SKM-1 treated with dmso at 0.1 percent for 144 hours (cell line): ENCODE results near the gene ADGRA1.
"Not testable (repeated sequence)": the region's sequence is repeated elsewhere in the genome, so short reads cannot be mapped to it uniquely, and the experiment has no call there.

Experiments
- DNase-seq: peaks from one replicate; lab custom pipeline; 2025; ENCODE audit not compliant: unreplicated experiment; lab: John Stamatoyannopoulos, UW

The ADGRA1 gene, protein sequence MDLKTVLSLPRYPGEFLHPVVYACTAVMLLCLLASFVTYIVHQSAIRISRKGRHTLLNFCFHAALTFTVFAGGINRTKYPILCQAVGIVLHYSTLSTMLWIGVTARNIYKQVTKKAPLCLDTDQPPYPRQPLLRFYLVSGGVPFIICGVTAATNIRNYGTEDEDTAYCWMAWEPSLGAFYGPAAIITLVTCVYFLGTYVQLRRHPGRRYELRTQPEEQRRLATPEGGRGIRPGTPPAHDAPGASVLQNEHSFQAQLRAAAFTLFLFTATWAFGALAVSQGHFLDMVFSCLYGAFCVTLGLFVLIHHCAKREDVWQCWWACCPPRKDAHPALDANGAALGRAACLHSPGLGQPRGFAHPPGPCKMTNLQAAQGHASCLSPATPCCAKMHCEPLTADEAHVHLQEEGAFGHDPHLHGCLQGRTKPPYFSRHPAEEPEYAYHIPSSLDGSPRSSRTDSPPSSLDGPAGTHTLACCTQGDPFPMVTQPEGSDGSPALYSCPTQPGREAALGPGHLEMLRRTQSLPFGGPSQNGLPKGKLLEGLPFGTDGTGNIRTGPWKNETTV

GRCh38 chr10:133087679-133088178 is at the start of gene ADGRA1:
Gene ADGRA1, plus strand, starts transcription at chr10:133087924. Its CDS starts 986 bp downstream, at chr10:133088910.
- no peak for DNase-seq

DNA sequence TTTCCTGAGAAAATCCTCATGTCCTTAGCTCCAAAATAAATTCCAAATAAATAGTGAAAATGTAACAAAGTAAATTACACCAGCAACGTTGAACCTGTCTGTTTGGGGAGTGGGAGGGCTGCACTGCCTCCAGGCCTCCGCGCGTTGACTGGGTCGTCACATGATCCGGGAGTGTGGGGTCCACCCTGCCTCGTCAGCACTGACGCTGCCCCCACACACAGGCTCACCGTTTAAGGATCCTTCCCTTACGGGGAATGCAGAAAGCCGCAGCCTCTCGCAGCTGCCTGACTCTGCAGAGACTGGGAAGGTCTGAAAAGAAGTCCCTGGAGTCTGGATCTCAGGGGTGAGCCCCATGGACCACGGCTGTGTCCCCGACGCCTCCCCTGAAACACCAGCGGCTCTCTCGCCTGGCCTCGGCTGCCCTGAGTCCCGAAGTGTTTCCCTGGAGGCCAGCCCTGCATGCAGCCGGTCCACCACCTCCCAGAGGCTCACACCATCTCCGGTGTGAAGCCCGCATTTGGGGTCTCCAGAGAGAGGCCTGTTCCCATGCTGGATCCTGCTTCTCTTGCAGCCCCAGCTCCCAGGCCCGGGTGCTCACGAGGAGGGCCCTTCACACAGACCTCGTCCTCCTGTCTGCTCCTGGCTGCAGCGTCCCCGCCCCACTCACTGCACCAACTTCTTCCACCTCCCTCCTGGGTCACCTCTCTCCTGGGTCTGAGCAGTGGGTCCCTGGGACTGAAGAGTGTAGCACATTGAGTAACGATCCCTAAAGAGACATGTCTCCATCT is 49.5 kb upstream of the ADGRA1 start:
- DNase-seq: no peak

- DNase-seq: no peak
Observed at GRCh38 chr10:133039107-133039802, 48.5 kb upstream of the ADGRA1 start.

GRCh38 chr10:133039803-133040165 is 47.9 kb upstream of the ADGRA1 start:
- DNase-seq: no peak

DNA sequence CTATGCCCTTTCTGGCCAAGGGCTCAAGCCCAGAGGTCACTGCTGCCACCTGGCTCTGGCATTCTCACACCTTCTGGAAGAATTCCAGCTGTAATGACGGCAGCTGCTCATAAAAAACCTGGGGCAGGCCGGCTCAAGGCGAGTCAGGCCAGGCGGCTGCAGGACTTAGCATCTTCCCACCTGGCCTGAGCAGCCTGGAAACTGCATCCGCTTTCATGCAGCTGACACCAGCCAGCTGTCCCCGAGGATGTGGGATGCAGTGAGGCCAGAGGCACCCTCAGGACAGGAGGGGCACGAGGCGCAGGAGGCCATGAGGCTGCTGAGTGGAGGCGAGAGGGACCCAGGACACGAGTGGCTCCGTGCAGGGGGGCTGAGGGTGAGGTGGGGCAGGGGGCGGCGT is 47.5 kb upstream of the ADGRA1 start:
- no peak for DNase-seq

DNA sequence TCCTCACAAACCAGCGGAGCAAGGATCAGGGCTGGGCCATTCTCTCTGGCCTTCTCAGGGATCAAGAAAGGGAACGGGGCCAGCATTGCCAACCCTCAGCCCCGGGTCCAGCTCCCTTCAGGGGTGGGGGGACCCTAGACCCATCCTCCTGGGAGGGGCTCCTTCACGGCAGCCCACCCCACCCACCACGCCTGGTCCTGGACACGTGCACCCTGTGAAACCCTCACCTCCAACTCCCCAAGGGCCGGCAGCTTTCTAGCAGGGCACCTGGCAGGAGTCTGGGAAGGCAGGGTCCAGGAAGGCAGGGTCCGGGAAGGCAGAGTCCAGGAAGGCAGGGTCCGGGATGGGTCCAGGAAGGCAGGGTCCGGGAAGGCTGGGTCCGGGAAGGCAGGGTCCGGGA is 46.6 kb upstream of the ADGRA1 start:
- DNase-seq: no peak

DNA sequence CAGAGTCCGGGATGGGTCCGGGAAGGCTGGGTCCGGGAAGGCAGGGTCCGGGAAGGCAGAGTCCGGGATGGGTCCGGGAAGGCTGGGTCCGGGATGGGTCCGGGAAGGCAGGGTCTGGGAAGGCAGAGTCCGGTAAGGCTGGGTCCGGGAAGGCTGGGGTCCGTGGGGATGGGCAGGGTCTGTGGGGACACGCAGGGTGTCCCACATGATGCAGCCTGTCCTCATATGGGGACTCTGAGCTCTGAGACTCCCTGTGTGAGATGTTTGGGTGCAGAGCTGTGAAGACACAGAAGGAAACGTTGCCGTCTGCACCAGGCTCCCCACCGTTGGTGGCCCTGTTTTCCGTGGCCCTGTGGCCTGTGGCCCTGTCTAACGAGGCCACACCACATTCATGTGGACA is 45.7 kb upstream of the ADGRA1 start:
- DNase-seq: no peak

DNA sequence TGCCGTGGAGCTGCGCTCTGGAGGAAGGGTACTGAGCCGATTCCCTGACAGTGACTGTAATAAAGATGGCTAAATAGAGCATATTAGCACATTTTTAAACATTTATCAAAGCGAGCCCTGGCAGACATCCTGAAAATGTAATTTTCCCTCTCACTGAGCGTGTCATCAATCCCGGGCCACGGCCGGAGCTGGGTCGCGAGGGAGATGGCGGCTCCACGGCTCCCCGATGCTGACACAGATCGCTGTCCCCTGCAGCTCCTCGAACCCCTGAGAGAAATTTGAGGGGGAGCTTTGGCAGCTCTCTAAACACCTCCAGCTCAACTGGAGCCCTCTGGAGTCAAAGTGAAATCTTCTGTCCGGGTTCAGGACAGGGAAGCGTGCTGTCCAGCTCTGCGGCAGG is 44.9 kb upstream of the ADGRA1 start:
- no peak for DNase-seq

- DNase-seq: no peak
Observed at GRCh38 chr10:133043541-133044225, 44.0 kb upstream of the ADGRA1 start.

DNA sequence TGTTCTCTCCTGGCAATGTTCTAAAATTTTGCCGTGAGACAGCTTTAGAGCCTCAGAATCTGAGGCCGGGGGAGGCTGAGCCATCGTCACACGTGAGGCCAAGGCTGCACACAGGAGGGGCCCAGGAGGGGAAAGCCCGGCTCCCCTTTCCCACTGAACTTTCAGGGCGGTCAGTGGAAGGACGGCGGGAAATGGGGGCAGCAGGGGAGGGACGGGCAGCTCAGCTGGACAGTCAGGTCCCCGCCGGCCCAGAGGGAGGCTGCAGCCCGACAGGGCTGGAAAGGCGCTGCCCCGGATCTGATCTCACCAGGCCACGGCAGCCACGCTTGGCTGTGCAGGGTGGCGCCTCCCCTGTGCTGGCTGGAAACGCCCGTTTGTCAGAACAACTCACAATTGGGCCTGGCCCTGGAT is 43.3 kb upstream of the ADGRA1 start:
- DNase-seq: no peak

GRCh38 chr10:133045556-133046389 is 42.0 kb upstream of the ADGRA1 start:
- DNase-seq: no peak

GRCh38 chr10:133046390-133046765 is 41.3 kb upstream of the ADGRA1 start:
- DNase-seq: no peak

GRCh38 chr10:133047526-133048123 is 40.1 kb upstream of the ADGRA1 start:
- DNase-seq: no peak

- no peak for DNase-seq
Observed at GRCh38 chr10:133048266-133048665, 39.5 kb upstream of the ADGRA1 start.

- no peak for DNase-seq
Observed at GRCh38 chr10:133048926-133049325, 38.8 kb upstream of the ADGRA1 start.

GRCh38 chr10:133049639-133050038 is 38.1 kb upstream of the ADGRA1 start:
- DNase-seq: no peak

- no peak for DNase-seq
Observed at GRCh38 chr10:133050371-133050770, 37.4 kb upstream of the ADGRA1 start.

DNA sequence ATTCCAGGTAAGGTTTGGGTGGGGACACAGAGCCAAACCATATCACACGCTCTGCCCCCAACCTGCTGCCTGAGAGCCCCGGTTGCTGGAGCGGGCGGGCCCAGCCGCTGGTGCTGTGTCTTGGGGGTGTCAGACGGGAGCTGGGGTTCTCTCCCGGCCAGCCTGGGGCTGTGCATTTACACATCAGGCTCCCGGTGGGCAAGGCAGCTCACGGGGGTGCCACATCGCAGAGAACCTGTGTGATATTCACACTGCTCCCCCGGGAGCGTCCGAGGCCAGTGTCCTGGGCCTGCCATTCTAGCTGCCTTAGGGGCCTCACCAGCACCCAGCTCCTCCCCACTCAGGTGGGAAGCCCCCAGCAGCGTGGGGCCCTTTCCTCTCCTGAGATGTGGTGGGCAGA is 35.6 kb upstream of the ADGRA1 start:
- DNase-seq: no peak

DNA sequence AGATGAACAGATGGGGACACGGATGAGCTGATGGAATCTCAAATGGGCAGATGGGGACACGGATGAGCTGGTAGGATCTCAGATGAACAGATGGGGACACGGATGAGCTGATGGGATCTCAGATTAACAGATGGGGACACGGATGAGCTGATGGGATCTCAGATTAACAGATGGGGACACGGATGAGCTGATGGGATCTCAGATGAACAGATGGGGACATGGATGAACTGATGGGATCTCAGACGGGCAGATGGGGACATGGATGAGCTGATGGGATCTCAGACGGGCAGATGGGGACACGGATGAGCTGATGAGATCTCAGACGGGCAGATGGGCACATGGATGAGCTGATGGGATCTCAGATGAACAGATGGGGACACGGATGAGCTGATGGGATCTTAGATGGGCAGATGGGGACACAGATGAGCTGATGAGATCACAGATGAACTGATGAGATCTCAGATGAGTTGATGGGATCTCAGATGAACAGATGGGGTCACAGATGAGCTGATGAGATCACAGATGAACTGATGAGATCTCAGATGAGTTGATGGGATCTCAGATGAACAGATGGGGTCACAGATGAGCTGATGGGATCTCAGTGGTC is 34.1 kb upstream of the ADGRA1 start:
- not testable (repeated sequence) for DNase-seq
